NCI-H2029 (cell line): ENCODE measurements around the gene PTPRM.

Experiments used
- DNase-seq: peaks from one replicate; lab custom pipeline; 2025; lab: John Stamatoyannopoulos, UW

Gene PTPRM

GRCh38 chr18:7566567-7567473, at the start of gene PTPRM:
Gene PTPRM (plus strand): TSS chr18:7567316. CDS start chr18:7567819, 503 bp downstream.
- DNase-seq = peak; percentile 12

- no peak for DNase-seq
These were observed 49.3 kb upstream of the PTPRM start for GRCh38 chr18:7517852-7518251.

- DNase-seq = no peak
These were observed 46.8 kb upstream of the PTPRM start for GRCh38 chr18:7520200-7520785.

GRCh38 chr18:7521226-7521856, 45.8 kb upstream of the PTPRM start:
- no peak for DNase-seq

GRCh38 chr18:7523772-7524171, 43.3 kb upstream of the PTPRM start:
- no peak for DNase-seq

- no peak for DNase-seq
These were observed 42.3 kb upstream of the PTPRM start for GRCh38 chr18:7524786-7525185.

GRCh38 chr18:7532942-7533341, 34.2 kb upstream of the PTPRM start:
- DNase-seq = no peak

GRCh38 chr18:7535436-7536205, 31.5 kb upstream of the PTPRM start:
- DNase-seq = no peak

GRCh38 chr18:7537145-7537544, 30.0 kb upstream of the PTPRM start:
- DNase-seq = no peak

GRCh38 chr18:7541835-7542234, 25.3 kb upstream of the PTPRM start:
- DNase-seq = no peak

- DNase-seq = no peak
These were observed 22.4 kb upstream of the PTPRM start for GRCh38 chr18:7544686-7545085.

- no peak for DNase-seq
These were observed 21.4 kb upstream of the PTPRM start for GRCh38 chr18:7545734-7546133.

GRCh38 chr18:7548221-7548620, 18.9 kb upstream of the PTPRM start:
- no peak for DNase-seq

GRCh38 chr18:7548721-7549120, 18.4 kb upstream of the PTPRM start:
- no peak for DNase-seq

- DNase-seq = no peak
These were observed 9.1 kb upstream of the PTPRM start for GRCh38 chr18:7557973-7558372.

- no peak for DNase-seq
These were observed 8.3 kb upstream of the PTPRM start for GRCh38 chr18:7558769-7559168.

- DNase-seq = no peak
These were observed 7.3 kb upstream of the PTPRM start for GRCh38 chr18:7559709-7560319.

GRCh38 chr18:7561909-7562460, 5.1 kb upstream of the PTPRM start:
- DNase-seq = no peak

GRCh38 chr18:7562491-7562890, 4.6 kb upstream of the PTPRM start:
- DNase-seq = no peak

- no peak for DNase-seq
These were observed 1.4 kb upstream of the PTPRM start for GRCh38 chr18:7565677-7566076.

GRCh38 chr18:7566244-7566566, 911 bp upstream of the PTPRM start:
- no peak for DNase-seq
